SK-N-MC (cell line): ENCODE measurements around the gene SPEM1.

Experiments used
- DNase-seq: peaks from one replicate; pipeline ENCODE4 v3.0.0-alpha.2; 2011; ENCODE audit warnings: low read depth, low spot score
- H3K27ac ChIP-seq: fragments of 200-600 bp; sonication (generic); 2 replicates; pipeline ENCODE4 v1.5.1; 2016; ENCODE audit warnings: mixed run types
- H3K36me3 ChIP-seq: fragments of 200-600 bp; sonication (generic); 2 replicates; pipeline ENCODE4 v1.6.1; 2017; ENCODE audit warnings: antibody characterized with exemption, low read length, mixed read lengths; ENCODE audit not compliant: insufficient read depth
- H3K4me3 ChIP-seq: fragments of 200-600 bp; sonication (generic); 2 replicates; pipeline ENCODE4 v1.5.1; 2016
- H3K9ac ChIP-seq: fragments of 200-600 bp; sonication (generic); 2 replicates; pipeline ENCODE4 v1.8.0; 2017; ENCODE audit warnings: mixed run types, mixed read lengths; ENCODE audit not compliant: insufficient read length
- H3K9me3 ChIP-seq: fragments of 200-600 bp; sonication (generic); 2 replicates; pipeline ENCODE4 v1.6.1; 2017; ENCODE audit warnings: low read depth, mild to moderate bottlenecking, antibody characterized with exemption, low read length, moderate library complexity, mixed read lengths
- EZH2 ChIP-seq: fragments of 200-600 bp; sonication (generic); IDR thresholded peaks from one replicate; pipeline ENCODE4 v1.6.1; 2017; ENCODE audit warnings: antibody characterized with exemption
- FOXP2 ChIP-seq: optimal IDR thresholded peaks from 2 replicates; pipeline ENCODE3; 2011; ENCODE audit warnings: mild to moderate bottlenecking, moderate library complexity; ENCODE audit not compliant: insufficient read depth; ENCODE audit errors: extremely low read length, control extremely low read depth
- POLR2AphosphoS5 ChIP-seq: IDR thresholded peaks from 2 replicates; pipeline ENCODE4 v1.6.1; 2012; ENCODE audit warnings: mild to moderate bottlenecking, low read depth, low read length, borderline replicate concordance

SPEM1 gene

DNA sequence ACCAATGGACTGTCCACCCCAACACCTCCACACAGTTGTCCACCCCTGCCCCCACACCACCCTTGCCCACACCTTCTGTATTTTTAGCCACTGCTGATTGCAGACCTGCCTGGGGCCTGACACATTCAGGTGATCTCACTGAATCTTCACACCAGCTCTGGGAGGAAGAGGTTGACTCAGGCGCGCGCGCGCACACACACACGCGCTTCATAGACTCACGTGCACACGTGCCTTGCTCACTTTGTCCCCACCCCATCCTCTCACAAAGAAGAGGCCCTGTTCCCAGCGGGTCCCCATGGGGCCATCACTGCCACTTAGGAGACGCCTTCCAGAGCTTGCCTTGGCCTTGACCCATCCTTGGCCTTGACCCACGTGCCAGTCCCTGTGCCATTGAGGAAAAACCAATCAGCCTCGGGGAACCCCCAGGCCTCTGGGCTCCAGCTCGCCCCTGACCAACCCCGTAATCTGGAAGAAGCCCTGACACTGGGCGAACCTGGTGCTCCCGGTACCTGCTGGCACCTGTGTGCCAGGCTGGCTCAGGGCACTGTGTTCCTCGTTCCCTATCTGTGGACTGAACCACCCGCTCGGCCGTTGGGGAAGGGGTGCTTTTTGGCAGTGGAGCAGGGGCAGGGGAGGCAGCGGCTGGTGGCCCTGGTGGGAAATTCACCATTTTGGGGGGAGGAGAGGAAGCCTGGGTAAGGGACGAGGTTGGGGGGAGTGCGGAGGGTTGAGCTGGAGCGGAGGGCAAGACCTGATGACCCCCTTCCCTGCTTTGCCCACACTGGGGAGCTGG, 9.3 kb upstream of the SPEM1 start:
- Histone ChIP-seq H3K9ac (no peak overlapping the region), H3K27ac (no peak overlapping the region), H3K4me3 (no peak overlapping the region), H3K9me3 (no peaks in the 10 kb centered on the region), H3K36me3 (peaks cover 5% of the 10 kb centered on the region; the same call in 1 of the 2 replicates)
- no peak for TF ChIP-seq EZH2
- TF ChIP-seq FOXP2: no peak
- no peak for TF ChIP-seq POLR2AphosphoS5
- DNase-seq: no peak

DNA sequence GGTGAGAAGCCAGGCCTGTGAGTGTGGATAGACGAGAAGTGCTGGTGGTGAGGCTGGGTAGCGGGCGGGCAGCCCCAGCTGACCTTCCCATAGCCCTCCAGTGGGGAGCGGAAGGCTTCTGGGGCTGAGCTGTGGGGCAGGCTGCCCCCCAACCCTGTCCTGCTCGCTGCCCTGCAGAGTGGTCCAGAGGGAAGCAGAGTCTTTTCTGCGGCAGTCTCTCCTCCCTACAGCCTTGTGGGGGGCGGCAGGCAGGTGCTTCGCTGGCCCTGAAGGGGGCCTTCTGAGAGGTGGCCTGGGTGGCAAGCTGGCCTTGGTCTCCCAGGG, 8.7 kb upstream of the SPEM1 start:
- Histone ChIP-seq H3K27ac (no peak overlapping the region), H3K9ac (no peak overlapping the region), H3K36me3 (peaks cover 5% of the 10 kb centered on the region; the same call in 1 of the 2 replicates), H3K9me3 (no peaks in the 10 kb centered on the region), H3K4me3 (no peak overlapping the region)
- no peak for DNase-seq
- TF ChIP-seq FOXP2: no peak
- no peak for TF ChIP-seq EZH2
- no peak for TF ChIP-seq POLR2AphosphoS5

DNA sequence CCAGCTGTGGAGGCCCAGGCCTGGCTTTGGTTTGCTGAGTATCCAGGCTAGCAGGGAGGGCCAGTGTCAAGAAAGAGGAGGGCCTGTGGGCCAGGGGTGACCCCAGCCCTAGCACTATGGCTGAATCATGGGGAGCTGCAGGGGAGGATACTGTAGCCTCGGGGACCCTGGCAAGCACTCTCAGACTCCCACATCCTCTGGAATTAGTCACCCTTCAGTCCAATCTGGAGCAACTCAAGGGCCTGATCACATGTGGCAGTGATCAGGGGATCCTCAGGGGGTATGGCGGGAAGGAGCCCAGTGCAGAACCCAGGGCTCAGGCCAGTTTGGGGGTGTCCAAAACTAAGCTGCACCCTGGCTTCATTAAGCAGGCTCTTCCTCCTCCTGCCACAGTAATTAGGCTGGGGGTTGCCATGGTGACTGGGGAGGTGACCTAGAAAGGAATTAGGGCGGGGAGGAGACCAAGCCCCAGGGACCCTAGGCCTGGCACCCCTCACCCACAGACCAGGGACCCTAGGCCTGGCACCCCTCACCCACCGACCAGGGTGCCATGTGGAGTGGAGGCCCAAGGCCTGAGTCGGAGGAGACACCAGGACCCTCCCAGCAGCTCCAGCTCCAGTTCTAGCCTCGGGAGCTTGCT, 6.7 kb upstream of the SPEM1 start:
- Histone ChIP-seq H3K9me3 (no peaks in the 10 kb centered on the region), H3K36me3 (peaks cover 5% of the 10 kb centered on the region; the same call in 1 of the 2 replicates), H3K27ac (no peak overlapping the region), H3K4me3 (no peak overlapping the region), H3K9ac (no peak overlapping the region)
- TF ChIP-seq FOXP2 (no peak), POLR2AphosphoS5 (no peak), EZH2 (no peak)
- no peak for DNase-seq

DNA sequence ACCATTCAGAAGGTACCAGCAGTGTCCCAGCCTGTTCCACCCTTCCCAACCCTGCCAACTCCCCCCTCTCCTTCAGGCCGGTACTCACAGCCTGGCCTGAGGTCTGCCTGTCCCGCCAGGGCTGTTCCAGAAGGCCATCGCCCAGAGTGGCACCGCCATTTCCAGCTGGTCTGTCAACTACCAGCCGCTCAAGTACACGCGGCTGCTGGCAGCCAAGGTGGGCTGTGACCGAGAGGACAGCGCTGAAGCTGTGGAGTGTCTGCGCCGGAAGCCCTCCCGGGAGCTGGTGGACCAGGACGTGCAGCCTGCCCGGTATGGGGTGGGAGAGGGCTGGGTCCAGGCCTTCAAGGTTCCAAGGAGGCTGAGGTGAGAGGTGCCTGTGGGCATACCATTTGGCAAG, 5.3 kb upstream of the SPEM1 start:
- TF ChIP-seq EZH2 (no peak), FOXP2 (no peak), POLR2AphosphoS5 (no peak)
- Histone ChIP-seq H3K27ac (no peak overlapping the region), H3K9ac (no peak overlapping the region), H3K36me3 (no peaks in the 10 kb centered on the region; the same call in 1 of the 2 replicates), H3K9me3 (no peaks in the 10 kb centered on the region), H3K4me3 (no peak overlapping the region)
- no peak for DNase-seq

DNA sequence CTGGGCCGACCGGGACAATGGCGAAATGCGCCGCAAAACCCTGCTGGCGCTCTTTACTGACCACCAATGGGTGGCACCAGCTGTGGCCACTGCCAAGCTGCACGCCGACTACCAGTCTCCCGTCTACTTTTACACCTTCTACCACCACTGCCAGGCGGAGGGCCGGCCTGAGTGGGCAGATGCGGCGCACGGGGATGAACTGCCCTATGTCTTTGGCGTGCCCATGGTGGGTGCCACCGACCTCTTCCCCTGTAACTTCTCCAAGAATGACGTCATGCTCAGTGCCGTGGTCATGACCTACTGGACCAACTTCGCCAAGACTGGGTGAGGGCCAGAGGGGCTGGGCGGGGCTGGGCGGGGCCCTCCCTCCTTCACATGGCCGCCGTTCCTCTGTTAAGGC, 4.3 kb upstream of the SPEM1 start:
- TF ChIP-seq FOXP2 (no peak), POLR2AphosphoS5 (no peak), EZH2 (no peak)
- DNase-seq: no peak
- no peak overlapping the region for H3K4me3 ChIP-seq

DNA sequence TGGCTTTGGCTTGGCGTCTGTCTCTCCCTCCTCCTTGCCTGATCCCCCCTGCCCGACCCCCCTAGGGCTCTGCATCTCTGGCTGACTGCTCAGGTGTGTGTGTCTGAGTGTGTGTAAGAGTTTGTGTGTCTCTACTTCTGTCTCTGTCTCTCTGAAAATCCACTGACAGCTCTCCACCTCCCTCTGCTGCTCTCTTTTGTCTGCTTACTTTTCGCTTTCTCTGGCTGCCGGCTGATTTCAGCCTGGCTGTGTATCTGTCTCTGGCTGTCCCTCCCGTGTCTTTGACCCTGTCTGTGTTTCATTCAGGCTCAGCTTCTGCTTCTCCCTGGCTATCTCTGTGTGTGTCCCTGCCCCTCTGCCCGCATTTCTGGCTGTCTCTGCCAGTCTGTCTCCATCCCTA, 3.8 kb upstream of the SPEM1 start:
- Histone ChIP-seq H3K36me3 (no peaks in the 10 kb centered on the region; the same call in 1 of the 2 replicates), H3K4me3 (no peak overlapping the region), H3K27ac (peak overlapping the region; percentile 42; the same call in 1 of the 2 replicates), H3K9ac (no peak overlapping the region), H3K9me3 (no peaks in the 10 kb centered on the region)
- TF ChIP-seq POLR2AphosphoS5 (no peak), EZH2 (no peak), FOXP2 (no peak)
- DNase-seq: no peak

More for the DNA sequence above, 4.3 kb upstream of the SPEM1 start:
- no peak overlapping the region for H3K27ac ChIP-seq
- H3K9me3 ChIP-seq: no peaks in the 10 kb centered on the region
- no peak overlapping the region for H3K9ac ChIP-seq
- no peaks in the 10 kb centered on the region; the same call in 1 of the 2 replicates for H3K36me3 ChIP-seq

DNA sequence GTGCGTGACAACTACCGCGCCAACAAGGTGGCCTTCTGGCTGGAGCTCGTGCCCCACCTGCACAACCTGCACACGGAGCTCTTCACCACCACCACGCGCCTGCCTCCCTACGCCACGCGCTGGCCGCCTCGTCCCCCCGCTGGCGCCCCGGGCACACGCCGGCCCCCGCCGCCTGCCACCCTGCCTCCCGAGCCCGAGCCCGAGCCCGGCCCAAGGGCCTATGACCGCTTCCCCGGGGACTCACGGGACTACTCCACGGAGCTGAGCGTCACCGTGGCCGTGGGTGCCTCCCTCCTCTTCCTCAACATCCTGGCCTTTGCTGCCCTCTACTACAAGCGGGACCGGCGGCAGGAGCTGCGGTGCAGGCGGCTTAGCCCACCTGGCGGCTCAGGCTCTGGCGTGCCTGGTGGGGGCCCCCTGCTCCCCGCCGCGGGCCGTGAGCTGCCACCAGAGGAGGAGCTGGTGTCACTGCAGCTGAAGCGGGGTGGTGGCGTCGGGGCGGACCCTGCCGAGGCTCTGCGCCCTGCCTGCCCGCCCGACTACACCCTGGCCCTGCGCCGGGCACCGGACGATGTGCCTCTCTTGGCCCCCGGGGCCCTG, 3.0 kb upstream of the SPEM1 start:
- Histone ChIP-seq H3K4me3 (no peak overlapping the region), H3K27ac (no peak overlapping the region), H3K36me3 (no peaks in the 10 kb centered on the region; the same call in 1 of the 2 replicates), H3K9ac (no peak overlapping the region), H3K9me3 (no peaks in the 10 kb centered on the region)
- DNase-seq: no peak
- no peak for TF ChIP-seq EZH2
- no peak for TF ChIP-seq FOXP2
- no peak for TF ChIP-seq POLR2AphosphoS5

DNA sequence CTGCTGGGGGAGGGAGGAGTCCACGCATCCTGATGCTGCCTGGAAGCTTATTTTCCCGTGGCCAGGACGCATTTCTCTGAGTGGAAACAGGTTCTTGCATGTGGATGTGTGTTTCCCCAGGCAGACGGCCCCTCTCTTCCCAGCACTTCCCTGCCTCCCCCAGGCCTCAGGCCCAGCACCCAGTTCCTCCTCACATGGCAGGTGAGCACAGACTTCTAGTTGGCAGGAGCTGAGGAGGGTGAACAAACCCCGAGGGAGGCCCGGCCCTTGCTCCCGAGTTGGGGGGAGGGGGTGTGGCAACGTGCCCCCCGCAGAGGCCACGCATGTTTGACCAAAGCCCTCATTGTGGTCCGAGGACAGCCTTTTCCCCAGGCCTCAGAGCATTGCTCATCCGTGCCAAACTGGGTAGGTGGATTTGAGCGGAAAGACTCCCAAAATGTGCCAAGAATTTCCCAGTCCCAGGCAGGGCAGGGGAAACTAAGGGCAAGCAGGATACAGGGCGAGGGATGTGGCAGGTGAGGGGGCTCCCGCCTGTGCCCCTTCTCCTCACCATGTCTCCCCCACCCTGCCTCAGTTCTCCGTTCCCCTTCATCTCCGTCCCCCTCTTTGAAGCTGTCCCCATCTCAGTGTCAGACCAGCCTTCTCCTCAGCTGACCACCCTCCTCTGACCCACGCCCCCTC, 1.5 kb upstream of the SPEM1 start:
- Histone ChIP-seq H3K36me3 (no peaks in the 10 kb centered on the region; the same call in 1 of the 2 replicates), H3K9me3 (no peaks in the 10 kb centered on the region), H3K9ac (no peak overlapping the region), H3K4me3 (no peak overlapping the region), H3K27ac (no peak overlapping the region)
- TF ChIP-seq FOXP2 (no peak), EZH2 (no peak), POLR2AphosphoS5 (no peak)
- DNase-seq: no peak
